ENCODE data around the gene RNF114.
"Not testable (repeated sequence)": the region's sequence is repeated elsewhere in the genome, so short reads cannot be mapped to it uniquely, and the experiment has no call there.

RNF114 gene

GRCh38 chr20:49987015-49987867 lies 51.0 kb downstream of the RNF114 start:
- no peak for DNase-seq

DNA sequence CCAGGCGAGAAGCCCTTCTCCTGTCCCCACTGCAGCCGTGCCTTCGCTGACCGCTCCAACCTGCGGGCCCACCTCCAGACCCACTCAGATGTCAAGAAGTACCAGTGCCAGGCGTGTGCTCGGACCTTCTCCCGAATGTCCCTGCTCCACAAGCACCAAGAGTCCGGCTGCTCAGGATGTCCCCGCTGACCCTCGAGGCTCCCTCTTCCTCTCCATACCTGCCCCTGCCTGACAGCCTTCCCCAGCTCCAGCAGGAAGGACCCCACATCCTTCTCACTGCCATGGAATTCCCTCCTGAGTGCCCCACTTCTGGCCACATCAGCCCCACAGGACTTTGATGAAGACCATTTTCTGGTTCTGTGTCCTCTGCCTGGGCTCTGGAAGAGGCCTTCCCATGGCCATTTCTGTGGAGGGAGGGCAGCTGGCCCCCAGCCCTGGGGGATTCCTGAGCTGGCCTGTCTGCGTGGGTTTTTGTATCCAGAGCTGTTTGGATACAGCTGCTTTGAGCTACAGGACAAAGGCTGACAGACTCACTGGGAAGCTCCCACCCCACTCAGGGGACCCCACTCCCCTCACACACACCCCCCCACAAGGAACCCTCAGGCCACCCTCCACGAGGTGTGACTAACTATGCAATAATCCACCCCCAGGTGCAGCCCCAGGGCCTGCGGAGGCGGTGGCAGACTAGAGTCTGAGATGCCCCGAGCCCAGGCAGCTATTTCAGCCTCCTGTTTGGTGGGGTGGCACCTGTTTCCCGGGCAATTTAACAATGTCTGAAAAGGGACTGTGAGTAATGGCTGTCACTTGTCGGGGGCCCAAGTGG lies 51.9 kb downstream of the RNF114 start:
- DNase-seq: no peak

- no peak for DNase-seq
These were observed 53.3 kb downstream of the RNF114 start for GRCh38 chr20:49989234-49990065.

GRCh38 chr20:49990271-49990720 lies 54.1 kb downstream of the RNF114 start:
- no peak for DNase-seq

DNA sequence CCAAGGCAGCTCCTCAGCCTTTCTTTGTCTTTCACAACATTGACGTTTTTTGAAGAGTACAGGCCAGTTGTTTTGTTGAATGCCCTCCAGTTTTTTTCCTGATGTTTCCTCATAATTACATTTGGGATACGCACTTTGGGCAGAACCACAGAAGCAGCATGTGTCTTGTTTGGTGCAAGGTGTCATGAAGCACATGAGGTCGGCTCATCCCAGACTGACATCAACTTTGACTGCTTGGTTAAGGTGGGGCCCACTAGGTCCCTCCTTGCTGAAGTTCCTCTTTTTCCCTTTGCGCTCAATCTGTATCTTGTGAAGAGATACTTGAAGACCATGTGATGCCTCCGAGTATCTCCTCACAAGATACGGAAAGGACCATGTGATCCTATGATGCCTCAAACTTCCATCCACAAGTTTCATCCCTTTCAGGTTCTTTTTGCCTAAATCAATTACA lies 57.1 kb downstream of the RNF114 start:
- DNase-seq: no peak

DNA sequence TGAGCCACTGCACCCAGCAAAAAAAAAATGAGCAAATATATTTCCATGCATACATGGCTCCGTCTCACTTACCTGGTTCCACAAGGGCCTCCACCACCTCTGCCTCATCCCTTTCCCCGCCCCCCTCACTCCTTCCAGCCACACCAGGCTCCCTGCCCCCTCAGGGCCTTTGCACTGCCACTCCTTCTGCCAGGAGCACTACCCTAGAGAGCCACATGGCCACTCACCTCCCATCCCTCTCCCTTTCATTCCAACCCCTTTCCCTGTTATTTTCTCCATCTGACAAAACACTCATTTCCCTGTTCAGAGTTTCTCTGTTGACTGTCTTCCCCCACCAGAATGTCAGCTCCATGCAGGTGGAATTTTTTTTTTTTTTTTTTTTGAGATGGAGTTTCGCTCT lies 59.4 kb downstream of the RNF114 start:
- DNase-seq: no peak

GRCh38 chr20:49998478-49999188 lies 62.4 kb downstream of the RNF114 start:
- DNase-seq: not testable (repeated sequence)

GRCh38 chr20:49999329-49999728 lies 63.1 kb downstream of the RNF114 start:
- no peak for DNase-seq

DNA sequence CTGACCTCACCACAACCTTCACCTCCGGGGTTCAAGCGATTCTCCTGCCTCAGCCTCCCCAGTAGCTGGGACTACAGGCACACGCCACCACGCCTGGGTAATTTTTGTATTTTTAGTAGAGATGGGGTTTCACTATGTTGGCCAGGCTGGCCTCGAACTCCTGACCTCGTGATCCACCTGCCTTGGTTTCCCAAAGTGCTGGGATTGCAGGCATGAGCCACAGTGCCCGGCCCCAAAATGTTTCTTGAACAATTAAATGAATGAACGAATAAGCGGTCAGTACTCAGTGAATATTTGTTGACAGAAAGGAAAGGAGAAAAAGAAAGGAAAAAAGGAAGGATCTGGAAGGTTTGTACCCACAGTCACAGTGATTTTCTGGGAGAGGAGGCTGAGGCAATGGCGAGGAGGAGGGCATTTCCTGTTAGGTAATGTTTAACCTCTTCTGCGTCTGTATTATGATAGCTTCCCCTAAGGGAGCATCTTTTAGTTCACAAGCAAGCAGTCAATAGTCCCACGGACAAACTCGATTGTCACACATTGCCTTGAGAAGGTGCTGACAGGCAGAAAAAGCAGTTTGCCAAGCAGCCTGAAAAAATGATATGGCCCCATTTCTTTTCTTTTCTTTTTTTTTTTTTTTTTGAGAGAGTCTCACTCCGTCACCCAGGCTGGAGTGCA lies 64.5 kb downstream of the RNF114 start:
- not testable (repeated sequence) for DNase-seq

- no peak for DNase-seq
These were observed 65.7 kb downstream of the RNF114 start for GRCh38 chr20:50001784-50002311.

GRCh38 chr20:50003253-50003656 lies 67.1 kb downstream of the RNF114 start:
- no peak for DNase-seq

Data from NCI-H1417 treated with DMSO at 0.1 percent for 48 hours (cell line).